ENCODE results near the gene ZNF845.
"Not testable (repeated sequence)": the region's sequence is repeated elsewhere in the genome, so short reads cannot be mapped to it uniquely, and the experiment has no call there.

ZNF845 gene

GRCh38 chr19:53381376-53381775 lies 47.8 kb downstream of the ZNF845 start:
- no peak for DNase-seq (ENCODE audit: low read depth, low spot score)

- no peak for DNase-seq (ENCODE audit: low read depth, low spot score)
Measured at GRCh38 chr19:53388168-53388567, 54.6 kb downstream of the ZNF845 start.

DNA sequence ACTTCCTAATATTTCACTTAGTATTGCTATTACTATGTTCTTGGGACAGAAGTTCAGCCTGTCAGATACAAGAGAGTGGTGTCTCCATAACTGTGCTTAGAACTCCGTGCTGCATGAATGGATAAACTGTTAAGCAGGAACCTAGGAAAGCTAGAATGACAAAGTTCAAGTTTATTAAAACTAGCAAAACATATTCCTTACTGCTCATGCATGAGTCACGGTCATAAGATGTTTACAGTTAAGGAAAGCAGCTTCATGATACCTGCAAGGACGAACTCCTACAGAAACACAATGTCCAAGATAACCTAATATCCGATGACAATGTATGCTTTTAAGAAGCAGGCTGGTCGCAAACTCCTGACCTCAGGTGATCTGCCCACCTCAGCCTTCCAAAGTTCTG lies 55.4 kb downstream of the ZNF845 start:
- no peak for DNase-seq (ENCODE audit: low read depth, low spot score)

DNA sequence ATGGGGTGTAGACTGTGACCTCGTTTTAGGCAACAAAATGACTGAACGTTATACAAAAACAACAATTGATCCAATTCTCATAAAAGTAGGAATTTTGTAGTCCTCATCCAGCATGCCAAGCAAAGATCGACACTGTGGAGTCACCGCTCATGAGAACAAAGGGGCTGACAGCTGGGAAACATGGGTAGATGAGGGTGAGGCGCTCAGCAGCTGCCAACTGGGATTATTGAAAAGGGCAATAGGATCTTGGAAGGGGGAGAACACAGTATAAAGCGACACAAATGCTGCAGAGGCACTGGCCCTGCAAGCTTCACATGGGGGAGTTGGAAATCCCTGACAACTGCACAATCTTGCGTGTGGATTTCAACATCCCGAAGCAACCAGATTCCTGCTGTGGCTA lies 56.0 kb downstream of the ZNF845 start:
- no peak for DNase-seq (ENCODE audit: low read depth, low spot score)

DNA sequence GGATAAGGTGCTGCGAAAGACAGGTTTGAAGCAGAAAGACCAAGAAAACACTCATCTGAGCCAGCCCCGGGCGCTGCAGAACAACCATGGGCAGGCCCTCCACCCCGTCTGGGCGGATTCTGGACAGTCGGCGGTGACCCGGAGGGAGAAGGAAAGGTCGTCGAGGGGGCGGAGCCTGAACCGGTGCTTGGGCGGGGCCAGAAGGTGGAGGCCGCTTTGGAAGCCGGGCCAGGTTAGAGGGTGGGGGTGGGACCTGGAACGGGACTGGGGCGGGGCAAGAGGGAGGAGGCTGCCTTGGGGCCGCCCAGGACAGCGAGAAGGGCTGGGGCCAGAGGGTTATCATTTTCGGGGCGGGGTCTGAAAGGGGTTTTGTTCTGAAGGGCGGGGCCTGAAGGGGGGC lies 56.4 kb downstream of the ZNF845 start:
- DNase-seq (ENCODE audit: low read depth, low spot score), result peak; percentile 41

DNA sequence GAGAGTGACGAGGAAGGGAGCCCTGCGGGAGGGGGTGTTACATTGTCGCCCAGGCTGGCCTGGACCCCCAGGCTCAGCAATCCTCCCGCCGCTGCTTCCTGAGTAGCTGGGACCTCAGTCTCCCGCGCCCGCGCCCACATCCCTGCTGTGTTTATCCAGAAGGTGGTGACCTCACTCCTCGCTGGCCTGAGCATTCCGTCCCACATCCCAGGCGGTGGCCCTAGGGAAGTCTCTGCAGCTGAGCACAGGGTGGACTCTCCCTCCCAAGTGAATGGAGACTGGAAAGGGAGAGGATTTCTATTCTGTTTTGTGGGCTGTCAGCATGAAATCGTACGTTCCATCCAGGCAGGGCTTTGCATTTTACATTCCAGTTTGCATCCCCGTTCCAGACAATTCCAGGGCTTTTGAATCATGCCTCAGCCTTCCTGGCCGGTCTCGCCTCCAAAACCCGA lies 61.0 kb downstream of the ZNF845 start:
- DNase-seq (ENCODE audit: low read depth, low spot score), result peak; percentile 91

- peak; percentile 95 for DNase-seq (ENCODE audit: low read depth, low spot score)
Measured at GRCh38 chr19:53394974-53395839, 61.7 kb downstream of the ZNF845 start, which contains the start of gene ZNF765. TSS of gene ZNF765 (plus strand) at chr19:53395149. CDS start at chr19:53398016, 2,867 bp downstream.

DNA sequence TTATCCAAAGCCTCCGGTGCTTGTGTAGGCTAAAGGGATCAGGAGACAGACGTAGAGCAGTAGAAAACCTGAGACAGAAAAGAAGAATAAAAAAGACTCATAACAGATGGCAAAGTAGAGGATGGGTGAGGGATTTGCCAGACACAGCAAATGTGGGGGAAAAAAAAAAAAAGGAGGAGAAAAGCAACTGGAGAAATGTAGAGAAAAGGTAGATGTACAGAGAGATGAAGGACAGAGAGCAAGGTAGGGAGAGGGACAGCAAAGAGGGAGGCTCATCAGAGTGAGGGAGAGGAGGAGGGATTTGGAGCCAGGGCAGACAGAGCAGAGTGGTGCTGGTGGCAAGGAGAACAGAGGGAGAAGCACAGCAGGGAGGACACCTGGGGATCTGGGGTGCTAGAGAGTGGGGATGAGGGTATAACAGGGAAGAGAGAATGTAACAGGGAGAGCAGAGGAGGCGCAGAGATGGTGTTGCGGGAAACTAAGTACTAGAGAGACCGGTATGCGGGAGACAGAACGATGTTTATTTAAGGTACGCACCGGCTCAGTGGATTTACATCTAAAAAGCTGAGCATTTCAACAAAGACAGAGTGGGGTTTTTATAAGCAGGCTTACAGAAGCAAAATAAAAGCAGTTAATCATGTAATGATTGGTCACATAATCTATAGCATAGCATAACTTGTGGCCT lies 62.4 kb downstream of the ZNF845 start:
- not testable (repeated sequence) for DNase-seq (ENCODE audit: low read depth, low spot score)

DNA sequence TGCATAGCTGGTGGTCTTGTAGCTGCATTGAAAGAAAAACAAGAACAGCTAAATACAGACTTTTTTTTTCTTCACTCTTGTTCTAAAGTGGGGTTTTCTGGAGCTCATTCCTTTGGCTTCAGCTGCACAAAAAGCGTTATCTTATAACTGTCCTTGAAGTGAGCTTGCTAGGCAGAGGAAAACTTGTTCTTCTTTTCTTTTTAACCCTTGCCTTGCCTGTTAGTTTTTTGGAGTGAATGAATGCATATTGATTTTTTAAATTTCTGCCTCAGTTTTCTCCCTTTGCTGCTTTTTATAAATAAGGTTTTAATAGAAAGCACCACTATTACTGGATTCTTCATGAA lies 62.9 kb downstream of the ZNF845 start:
- no peak for DNase-seq (ENCODE audit: low read depth, low spot score)

- not testable (repeated sequence) for DNase-seq (ENCODE audit: low read depth, low spot score)
Measured at GRCh38 chr19:53397918-53398317, 64.4 kb downstream of the ZNF845 start.
